ENCODE results near the gene EIF2S1. TPM values are rescaled to one million over a fixed set of nuclear protein-coding genes. Genes with fewer than 3 reads are reported as not detected.
A peak's percentile ranks its signal among the peaks of the same experiment; 100 is the strongest.
"Not testable (repeated sequence)": the region's sequence is repeated elsewhere in the genome, so short reads cannot be mapped to it uniquely, and the experiment has no call there.

EIF2S1 gene
- polyA plus RNA-seq, 2 of the 4 experiments (the other 2 are of a cell fraction): 385 to 393 TPM

DNA sequence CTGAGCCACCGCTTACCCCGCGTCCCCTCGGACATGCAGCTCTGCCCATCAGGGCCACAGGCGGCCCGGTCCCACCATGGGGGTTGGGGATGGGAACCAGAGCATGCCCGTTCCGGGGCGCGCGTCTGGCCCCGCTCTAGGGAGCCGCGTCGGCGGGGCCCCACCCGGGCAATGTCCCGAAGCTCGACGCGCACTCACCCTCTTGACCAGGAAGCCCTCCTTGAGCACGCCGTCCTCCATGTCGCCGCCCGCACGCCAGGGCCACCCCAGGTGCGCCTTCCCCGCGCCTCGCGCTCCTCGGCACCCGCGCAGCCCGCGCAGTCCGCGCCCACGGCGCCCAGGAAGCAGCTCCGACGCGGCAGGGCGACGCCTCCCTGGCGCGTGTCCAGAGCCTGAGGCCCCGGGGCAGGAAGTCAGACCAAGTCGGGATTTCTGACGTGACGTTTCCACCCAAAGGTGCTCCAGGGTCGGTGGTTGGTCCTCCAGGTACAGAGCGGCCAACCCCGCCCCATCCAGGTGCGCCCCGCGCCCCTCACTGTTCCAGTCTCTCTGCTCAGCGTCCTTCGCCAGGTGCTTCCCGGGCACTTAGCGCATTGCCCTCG, 51.8 kb downstream of the EIF2S1 start, which contains the start of gene PLEK2:
TSS of gene PLEK2 (minus strand) at position 346 of the 602 bp plus-strand sequence. CDS start at position 240, 106 bp downstream.
- CTCF ChIA-PET: interaction anchor here (1.0 to 10.6 kb wide), 7 partner anchors 8 to 292 kb away, joined by 3 to 109 read pairs (median 5); partner anchors contain the start of genes ATP6V1D and EIF2S1
- ATAC-seq (peak; percentile 71 to 73), FAIRE-seq (no peak), DNase-seq (ENCODE audit: low read depth in 1 of 2, low spot score in 1 of 2) (peak; percentile 40 to 53)
- TF ChIP-seq, protein P1, sequence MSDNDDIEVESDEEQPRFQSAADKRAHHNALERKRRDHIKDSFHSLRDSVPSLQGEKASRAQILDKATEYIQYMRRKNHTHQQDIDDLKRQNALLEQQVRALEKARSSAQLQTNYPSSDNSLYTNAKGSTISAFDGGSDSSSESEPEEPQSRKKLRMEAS (IDR thresholded peaks at IDR 0.05): peak; percentile 71; the same call in 1 of the 2 replicates
- TF ChIP-seq, protein P2, sequence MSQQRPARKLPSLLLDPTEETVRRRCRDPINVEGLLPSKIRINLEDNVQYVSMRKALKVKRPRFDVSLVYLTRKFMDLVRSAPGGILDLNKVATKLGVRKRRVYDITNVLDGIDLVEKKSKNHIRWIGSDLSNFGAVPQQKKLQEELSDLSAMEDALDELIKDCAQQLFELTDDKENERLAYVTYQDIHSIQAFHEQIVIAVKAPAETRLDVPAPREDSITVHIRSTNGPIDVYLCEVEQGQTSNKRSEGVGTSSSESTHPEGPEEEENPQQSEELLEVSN (IDR thresholded peaks at IDR 0.05; ENCODE audit: borderline replicate concordance, low read depth): peak; percentile 76
- TF ChIP-seq RCOR1 (IDR thresholded peaks at IDR 0.05; ENCODE audit: low read depth, low read length) (no peak), FOSL2 (IDR thresholded peaks at IDR 0.05) (no peak), FOSL2 (CRISPR knock-in tag; IDR thresholded peaks at IDR 0.05) (no peak), PHF8 (IDR thresholded peaks at IDR 0.05; ENCODE audit: borderline replicate concordance, low read depth) (0 out of 2 replicates have a peak, but pooled peaks have one; percentile 17)
- TF ChIP-seq, protein P3, sequence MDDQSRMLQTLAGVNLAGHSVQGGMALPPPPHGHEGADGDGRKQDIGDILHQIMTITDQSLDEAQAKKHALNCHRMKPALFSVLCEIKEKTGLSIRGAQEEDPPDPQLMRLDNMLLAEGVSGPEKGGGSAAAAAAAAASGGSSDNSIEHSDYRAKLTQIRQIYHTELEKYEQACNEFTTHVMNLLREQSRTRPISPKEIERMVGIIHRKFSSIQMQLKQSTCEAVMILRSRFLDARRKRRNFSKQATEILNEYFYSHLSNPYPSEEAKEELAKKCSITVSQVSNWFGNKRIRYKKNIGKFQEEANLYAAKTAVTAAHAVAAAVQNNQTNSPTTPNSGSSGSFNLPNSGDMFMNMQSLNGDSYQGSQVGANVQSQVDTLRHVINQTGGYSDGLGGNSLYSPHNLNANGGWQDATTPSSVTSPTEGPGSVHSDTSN (IDR thresholded peaks at IDR 0.05): no peak
- Histone ChIP-seq H3K4me1 (peaks cover 26% of the 10 kb centered on the region), H3K27ac (peak within 1 kb of the TSS; percentile 74 to 84), H3K9me3 (no peaks in the 10 kb centered on the region; the same call in 2 of the 3 replicates), H3K4me2 (peak within 1 kb of the TSS; percentile 85), H3K4me3 (peak within 1 kb of the TSS; percentile 58)
- POLR2A ChIA-PET: interaction anchor here (0.6 to 0.9 kb wide), 3 partner anchors 9 to 284 kb away, joined by 3 to 4 read pairs (median 3); partner anchors contain the start of genes ATP6V1D, EIF2S1 and RDH11
- 12% methylated on average over 9 of the region's 63 CpGs for WGBS (ENCODE audit: missing lambda C conversion rate)

DNA sequence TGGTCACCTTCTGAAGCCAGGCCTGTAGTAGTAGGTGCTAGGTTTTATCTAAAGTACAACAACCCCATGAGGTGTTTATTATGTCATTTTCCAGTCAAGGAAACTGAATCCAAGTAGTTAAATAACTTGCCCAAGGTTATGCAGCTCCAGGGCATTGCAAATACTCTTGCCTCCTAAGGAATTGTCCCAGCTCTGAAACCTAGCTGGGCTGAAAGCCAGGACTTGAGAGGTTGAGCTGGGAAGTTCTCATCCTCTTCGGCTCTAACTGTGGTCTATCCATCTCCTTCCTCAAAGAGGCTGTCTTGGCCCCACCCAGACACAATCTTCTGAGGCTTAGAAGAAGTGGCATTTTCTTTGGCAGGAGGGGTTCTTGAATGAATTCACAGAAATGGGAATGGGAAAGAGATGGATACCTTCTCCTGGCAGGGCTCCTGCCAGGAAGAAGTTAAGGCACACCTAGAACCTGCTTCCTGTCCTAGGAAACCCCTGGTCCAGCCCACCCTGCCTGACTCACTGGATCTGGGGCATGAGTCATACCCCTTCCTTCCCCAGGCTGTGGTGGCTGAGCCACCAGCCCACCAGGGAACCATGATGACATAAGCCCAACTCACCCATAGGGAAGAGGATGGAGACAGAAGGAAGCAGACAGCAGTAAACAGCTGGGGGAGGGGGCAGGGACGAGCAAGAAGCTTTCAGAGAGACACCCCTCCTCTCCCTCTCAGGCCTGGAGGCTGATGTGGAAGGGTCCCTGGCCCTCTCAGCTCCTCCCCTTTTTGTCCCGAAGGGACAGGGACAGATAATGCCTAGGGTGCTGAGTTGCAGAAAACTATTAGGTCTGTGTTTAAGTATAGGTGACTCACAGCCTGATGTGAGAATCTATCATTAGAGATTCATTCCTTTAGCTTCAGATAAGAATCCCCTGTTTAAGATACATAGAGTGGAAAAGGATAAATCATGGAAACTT, 54.0 kb downstream of the EIF2S1 start:
- no peaks in the 10 kb centered on the region for H3K9me3 ChIP-seq
- FAIRE-seq: no peak
- POLR2A ChIA-PET: interaction anchor here (0.6 kb wide), 1 partner anchor 24 kb away, joined by 4 read pairs; no protein-coding TSS in a partner anchor
- ATAC-seq: peak; percentile 49 to 78; a peak in 4 of 6 replicates
- H3K27ac ChIP-seq: peak overlapping the region; percentile 67 to 79; a peak in 5 of 6 replicates
- peaks cover 36% of the 10 kb centered on the region for H3K4me1 ChIP-seq
- TF ChIP-seq ESRRA (IDR thresholded peaks at IDR 0.05; ENCODE audit: borderline replicate concordance, low read length): no peak
- TF ChIP-seq JUNB (IDR thresholded peaks at IDR 0.05): peak; percentile 60
- TF ChIP-seq, protein P1 (IDR thresholded peaks at IDR 0.05): peak; percentile 20; the same call in 1 of the 2 replicates
- TF ChIP-seq GATA3 (IDR thresholded peaks at IDR 0.05; ENCODE audit: borderline replicate concordance): peak; percentile 25; the same call in 1 of the 2 replicates
- TF ChIP-seq HDAC2 (IDR thresholded peaks at IDR 0.05): no peak
- TF ChIP-seq NFE2L2 (conservative IDR thresholded peaks at IDR 0.05; ENCODE audit: low read length): no peak
- TF ChIP-seq MAZ (IDR thresholded peaks at IDR 0.05; ENCODE audit: borderline replicate concordance, low read depth, low read length): no peak
- peak; percentile 66 for TF ChIP-seq MAFK (IDR thresholded peaks at IDR 0.05; ENCODE audit: partially characterized antibody)
- TF ChIP-seq FOSL2 (IDR thresholded peaks at IDR 0.05): peak; percentile 83
- peak; percentile 95 for TF ChIP-seq FOSL2 (CRISPR knock-in tag; IDR thresholded peaks at IDR 0.05)
- DNase-seq (ENCODE audit: low read depth in 1 of 2, low spot score in 1 of 2): peak; percentile 73 to 79
- H3K4me3 ChIP-seq: no peak overlapping the region
- CTCF ChIA-PET: interaction anchor here (0.6 to 21.5 kb wide), 3 partner anchors 13 to 157 kb away, joined by 3 to 517 read pairs (median 109); no protein-coding TSS in a partner anchor
- WGBS (ENCODE audit: missing lambda C conversion rate): 10% methylated on average over 3 of the region's 3 CpGs
- H3K4me2 ChIP-seq: peak overlapping the region; percentile 70

DNA sequence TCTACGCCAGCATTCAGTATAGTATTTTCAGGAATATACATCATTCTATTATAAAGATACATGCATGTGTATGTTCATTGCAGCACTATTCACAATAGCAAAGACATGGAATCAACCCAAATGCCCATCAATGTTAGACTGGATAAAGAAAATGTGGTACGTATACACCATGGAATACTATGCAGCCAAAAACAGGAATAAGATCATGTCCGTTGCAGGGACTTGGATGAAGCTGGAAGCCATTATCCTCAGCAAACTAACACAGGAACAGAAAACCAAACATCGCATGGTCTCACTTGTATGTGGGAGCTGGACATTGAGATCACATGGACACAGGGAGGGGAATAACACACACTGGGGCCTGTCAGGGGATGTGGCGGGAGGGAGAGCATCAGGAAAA, 55.5 kb downstream of the EIF2S1 start:
- CTCF ChIA-PET: interaction anchor here (1.2 to 21.5 kb wide), 4 partner anchors 11 to 156 kb away, joined by 3 to 517 read pairs (median 56); partner anchors contain the start of gene ATP6V1D
- POLR2A ChIA-PET: not testable (repeated sequence)

More for the DNA sequence above, 55.5 kb downstream of the EIF2S1 start:
- H3K9me3 ChIP-seq; H3K27ac ChIP-seq; FAIRE-seq; H3K4me3 ChIP-seq; ATAC-seq; H3K4me2 ChIP-seq; DNase-seq (ENCODE audit: low read depth in 1 of 2, low spot score in 1 of 2): not testable (repeated sequence)
- 94% methylated on average over 5 of the region's 5 CpGs for WGBS (ENCODE audit: missing lambda C conversion rate)
- peaks cover 38% of the 10 kb centered on the region for H3K4me1 ChIP-seq

Measured in A549 (cell line).